KOPT-K1 (cell line): ENCODE results near the gene SAMD9.
"Not testable (repeated sequence)": the region's sequence is repeated elsewhere in the genome, so short reads cannot be mapped to it uniquely, and the experiment has no call there.

Experiments
- H3K27ac ChIP-seq: fragments of 200-600 bp; sonication (generic); 2 replicates; pipeline ENCODE4 v1.5.1; 2016; ENCODE audit warnings: antibody characterized with exemption, mild to moderate bottlenecking, low read depth, low read length; ENCODE audit not compliant: poor library complexity, severe bottlenecking
- H3K36me3 ChIP-seq: fragments of 200-600 bp; sonication (generic); 2 replicates; pipeline ENCODE4 v1.5.1; 2017; ENCODE audit warnings: antibody characterized with exemption, mild to moderate bottlenecking, low read length, moderate library complexity; ENCODE audit not compliant: insufficient read depth
- H3K9me3 ChIP-seq: fragments of 200-600 bp; sonication (generic); 2 replicates; pipeline ENCODE4 v1.5.1; 2017; ENCODE audit warnings: antibody characterized with exemption, low read length, mild to moderate bottlenecking; ENCODE audit not compliant: insufficient read depth, poor library complexity, severe bottlenecking

SAMD9 gene

GRCh38 chr7:93060865-93061264 lies 56.9 kb downstream of the SAMD9 start:
- H3K27ac ChIP-seq: no peak overlapping the region
- peaks cover 2% of the 10 kb centered on the region for H3K9me3 ChIP-seq
- H3K36me3 ChIP-seq: no peaks in the 10 kb centered on the region

GRCh38 chr7:93060025-93060424 lies 57.8 kb downstream of the SAMD9 start:
- Histone ChIP-seq H3K9me3 (no peaks in the 10 kb centered on the region), H3K27ac (no peak overlapping the region), H3K36me3 (no peaks in the 10 kb centered on the region)

- not testable (repeated sequence) for H3K27ac ChIP-seq, H3K36me3 ChIP-seq, H3K9me3 ChIP-seq
Observed at GRCh38 chr7:93056621-93057020, 61.2 kb downstream of the SAMD9 start.

GRCh38 chr7:93055543-93056107 lies 62.2 kb downstream of the SAMD9 start:
- no peaks in the 10 kb centered on the region for H3K9me3 ChIP-seq
- H3K36me3 ChIP-seq: no peaks in the 10 kb centered on the region
- peak overlapping the region; percentile 44 for H3K27ac ChIP-seq

- H3K9me3 ChIP-seq: no peaks in the 10 kb centered on the region
- H3K27ac ChIP-seq: peak overlapping the region; percentile 44
- no peaks in the 10 kb centered on the region for H3K36me3 ChIP-seq
Observed at GRCh38 chr7:93054975-93055374, 62.8 kb downstream of the SAMD9 start.

GRCh38 chr7:93053949-93054943 lies 63.5 kb downstream of the SAMD9 start:
- Histone ChIP-seq H3K36me3 (no peaks in the 10 kb centered on the region), H3K27ac (peak overlapping the region; percentile 44), H3K9me3 (no peaks in the 10 kb centered on the region)

- Histone ChIP-seq H3K36me3 (no peaks in the 10 kb centered on the region), H3K27ac (peak overlapping the region; percentile 44), H3K9me3 (no peaks in the 10 kb centered on the region)
Observed at GRCh38 chr7:93053209-93053948, 64.4 kb downstream of the SAMD9 start.

- no peaks in the 10 kb centered on the region for H3K36me3 ChIP-seq
- H3K27ac ChIP-seq: no peak overlapping the region
- H3K9me3 ChIP-seq: no peaks in the 10 kb centered on the region
Observed at GRCh38 chr7:93051660-93052059, 66.1 kb downstream of the SAMD9 start.
